MM.1S (cell line): Measurements from ENCODE around the gene CEP72.
"Not testable (repeated sequence)": the region's sequence is repeated elsewhere in the genome, so short reads cannot be mapped to it uniquely, and the experiment has no call there.

Experiments
- EZH2phosphoT487 ChIP-seq: fragments of 300-600 bp; sonication (generic); IDR thresholded peaks from 2 replicates; pipeline ENCODE4 v1.6.1; 2018; ENCODE audit warnings: antibody characterized with exemption, low read length
- TF ChIP-seq, protein P1 (sequence below): fragments of 300-600 bp; sonication (generic); IDR thresholded peaks from 2 replicates; pipeline ENCODE4 v1.5.1; 2016; ENCODE audit warnings: antibody characterized with exemption, low read length, mixed read lengths

DNA sequence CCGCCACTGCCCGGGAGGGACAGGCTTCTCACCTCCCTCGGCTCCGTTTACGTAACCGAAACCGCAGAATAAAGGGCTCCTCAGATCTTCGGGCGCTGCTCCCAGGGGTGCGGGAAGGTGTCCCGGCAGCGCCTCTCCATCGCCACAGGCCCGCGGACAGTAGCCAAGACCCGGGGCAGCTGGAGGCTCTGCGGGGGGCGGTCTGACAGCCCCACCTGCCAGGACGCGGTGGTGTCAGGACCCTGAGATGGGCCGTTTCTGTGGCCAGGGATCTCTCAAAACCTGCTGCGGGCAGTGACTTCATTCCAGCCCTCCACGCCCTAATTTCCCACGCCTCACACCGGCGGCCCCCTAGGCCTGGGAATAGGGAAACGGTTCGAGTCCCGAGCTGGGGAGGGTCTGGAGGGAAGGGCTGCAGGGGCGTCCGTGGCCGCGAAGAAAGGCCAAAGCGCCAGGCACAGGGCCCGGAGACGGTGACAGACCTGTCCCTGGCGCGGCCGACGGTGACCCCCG lies 80.4 kb downstream of the CEP72 start:
- TF ChIP-seq, protein P1, sequence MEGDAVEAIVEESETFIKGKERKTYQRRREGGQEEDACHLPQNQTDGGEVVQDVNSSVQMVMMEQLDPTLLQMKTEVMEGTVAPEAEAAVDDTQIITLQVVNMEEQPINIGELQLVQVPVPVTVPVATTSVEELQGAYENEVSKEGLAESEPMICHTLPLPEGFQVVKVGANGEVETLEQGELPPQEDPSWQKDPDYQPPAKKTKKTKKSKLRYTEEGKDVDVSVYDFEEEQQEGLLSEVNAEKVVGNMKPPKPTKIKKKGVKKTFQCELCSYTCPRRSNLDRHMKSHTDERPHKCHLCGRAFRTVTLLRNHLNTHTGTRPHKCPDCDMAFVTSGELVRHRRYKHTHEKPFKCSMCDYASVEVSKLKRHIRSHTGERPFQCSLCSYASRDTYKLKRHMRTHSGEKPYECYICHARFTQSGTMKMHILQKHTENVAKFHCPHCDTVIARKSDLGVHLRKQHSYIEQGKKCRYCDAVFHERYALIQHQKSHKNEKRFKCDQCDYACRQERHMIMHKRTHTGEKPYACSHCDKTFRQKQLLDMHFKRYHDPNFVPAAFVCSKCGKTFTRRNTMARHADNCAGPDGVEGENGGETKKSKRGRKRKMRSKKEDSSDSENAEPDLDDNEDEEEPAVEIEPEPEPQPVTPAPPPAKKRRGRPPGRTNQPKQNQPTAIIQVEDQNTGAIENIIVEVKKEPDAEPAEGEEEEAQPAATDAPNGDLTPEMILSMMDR = not testable (repeated sequence)
- TF ChIP-seq EZH2phosphoT487 = not testable (repeated sequence)
